HepG2 (cell line): ENCODE data around the gene PLEKHM2. TPM values are rescaled to one million over a fixed set of nuclear protein-coding genes. Genes with fewer than 3 reads are reported as not detected.
A peak's percentile ranks its signal among the peaks of the same experiment; 100 is the strongest.

Source experiments
- ATF4 ChIP-seq, 2 experiments: fragments of 450-650 bp in 1 of 2; sonication (generic) in 1 of 2; formaldehyde crosslinking; IDR thresholded peaks; 2 replicates each; pipeline versions ENCODE4 v1.5.0 to v1.8.0; 2020 to 2022; ENCODE audit warnings: mild to moderate bottlenecking in 1 of 2, missing genetic modification reagents in 1 of 2
- CREB1 ChIP-seq, 2 experiments: fragments of 450-650 bp in 1 of 2; IDR thresholded peaks; 2 replicates each; pipeline ENCODE4 v1.6.1; 2016 to 2017; ENCODE audit warnings: control low read depth in 1 of 2, mild to moderate bottlenecking in 1 of 2, missing compliant biosample characterization in 1 of 2, missing genetic modification characterization in 1 of 2
- ESRRA ChIP-seq: sonication (generic); formaldehyde crosslinking; IDR thresholded peaks from 2 replicates; pipeline ENCODE4 v1.5.1; 2020; ENCODE audit warnings: mild to moderate bottlenecking, low read depth, missing genetic modification reagents
- HDAC1 ChIP-seq: sonication (generic); formaldehyde crosslinking; IDR thresholded peaks from 2 replicates; pipeline ENCODE4 v1.5.1; 2020; ENCODE audit warnings: mild to moderate bottlenecking, missing genetic modification reagents
- KDM2A ChIP-seq: sonication (generic); formaldehyde crosslinking; IDR thresholded peaks from 2 replicates; pipeline ENCODE4 v1.4.0; 2020; ENCODE audit warnings: low read depth, missing genetic modification reagents, borderline replicate concordance
- PHF20 ChIP-seq: sonication (generic); formaldehyde crosslinking; IDR thresholded peaks from 2 replicates; pipeline ENCODE4 v1.5.0; 2020; ENCODE audit warnings: mild to moderate bottlenecking, missing genetic modification reagents
- TERF1 ChIP-seq: sonication (generic); formaldehyde crosslinking; IDR thresholded peaks from 2 replicates; pipeline ENCODE4 v1.8.0; 2022; ENCODE audit warnings: mild to moderate bottlenecking, missing genetic modification reagents, moderate library complexity
- ZFP90 ChIP-seq: sonication (generic); formaldehyde crosslinking; IDR thresholded peaks from 2 replicates; pipeline ENCODE4 v1.8.0; 2022; ENCODE audit warnings: missing genetic modification reagents, mild to moderate bottlenecking, inconsistent platforms, borderline replicate concordance
- ZMYM2 ChIP-seq: sonication (generic); formaldehyde crosslinking; IDR thresholded peaks from 2 replicates; pipeline ENCODE4 v1.8.0; 2022; ENCODE audit warnings: mild to moderate bottlenecking, missing genetic modification reagents
- ZNF101 ChIP-seq: sonication (generic); formaldehyde crosslinking; IDR thresholded peaks from 2 replicates; pipeline ENCODE4 v1.4.0; 2020; ENCODE audit warnings: mild to moderate bottlenecking, low read depth, missing genetic modification reagents, borderline replicate concordance
- ZNF138 ChIP-seq: sonication (generic); formaldehyde crosslinking; IDR thresholded peaks from 2 replicates; pipeline ENCODE4 v1.5.0; 2020; ENCODE audit warnings: mild to moderate bottlenecking, low read depth, missing genetic modification reagents
- ZNF30 ChIP-seq: sonication (generic); formaldehyde crosslinking; IDR thresholded peaks from 2 replicates; pipeline ENCODE4 v1.5.0; 2020; ENCODE audit warnings: mild to moderate bottlenecking, missing genetic modification reagents
- polyA plus RNA-seq, 8 experiments: library from polyadenylated mRNA; depleted of rRNA in 3 of 8; stranded (reverse) in 7 of 8; unstranded in 1 of 8; fragments of >200 nt; fragmentation: Illumina TruSeq in 4 of 8; extraction: Trizol in 4 of 8; gene quantifications; 2 replicates each; pipeline versions ENCODE4 v1.2.1 to v1.2.3, GENCODE V29; 2011 to 2016; ENCODE audit warnings: low read depth in 4 of 8, missing spikeins in 1 of 8, mixed read lengths in 1 of 8; ENCODE audit not compliant: insufficient read depth in 1 of 8
- total RNA-seq, 5 experiments: library from RNA; depleted of rRNA; stranded (reverse); fragments of >200 nt; fragmentation: Illumina TruSeq; extraction: Trizol; gene quantifications; 2 replicates each; pipeline ENCODE4 v1.2.3, GENCODE V29; 2016; ENCODE audit warnings: low read depth in 1 of 5
- TF ChIP-seq, protein P1 (sequence below): sonication (generic); formaldehyde crosslinking; IDR thresholded peaks from 2 replicates; pipeline ENCODE4 v1.4.0; 2020; ENCODE audit warnings: mild to moderate bottlenecking, missing genetic modification reagents
- TF ChIP-seq, protein P2 (sequence below): sonication (generic); formaldehyde crosslinking; IDR thresholded peaks from 2 replicates; pipeline ENCODE4 v1.4.0; 2020; ENCODE audit warnings: mild to moderate bottlenecking, missing genetic modification reagents
- TF ChIP-seq, protein P3 (sequence below): sonication (generic); formaldehyde crosslinking; IDR thresholded peaks from 2 replicates; pipeline ENCODE4; 2020; ENCODE audit warnings: missing genetic modification reagents, mild to moderate bottlenecking, borderline replicate concordance
- TF ChIP-seq, protein P4 (sequence below): sonication (generic); formaldehyde crosslinking; IDR thresholded peaks from 2 replicates; pipeline ENCODE4 v1.8.1; 2023; ENCODE audit warnings: mild to moderate bottlenecking, inconsistent platforms, moderate library complexity, missing genetic modification reagents, borderline replicate concordance

PLEKHM2 gene
- total and polyA plus RNA-seq, 2 of the 13 experiments (the other 11 are each of a cell fraction or from before 2014, with no cell fraction given), result 16.5 to 27.3 TPM

DNA sequence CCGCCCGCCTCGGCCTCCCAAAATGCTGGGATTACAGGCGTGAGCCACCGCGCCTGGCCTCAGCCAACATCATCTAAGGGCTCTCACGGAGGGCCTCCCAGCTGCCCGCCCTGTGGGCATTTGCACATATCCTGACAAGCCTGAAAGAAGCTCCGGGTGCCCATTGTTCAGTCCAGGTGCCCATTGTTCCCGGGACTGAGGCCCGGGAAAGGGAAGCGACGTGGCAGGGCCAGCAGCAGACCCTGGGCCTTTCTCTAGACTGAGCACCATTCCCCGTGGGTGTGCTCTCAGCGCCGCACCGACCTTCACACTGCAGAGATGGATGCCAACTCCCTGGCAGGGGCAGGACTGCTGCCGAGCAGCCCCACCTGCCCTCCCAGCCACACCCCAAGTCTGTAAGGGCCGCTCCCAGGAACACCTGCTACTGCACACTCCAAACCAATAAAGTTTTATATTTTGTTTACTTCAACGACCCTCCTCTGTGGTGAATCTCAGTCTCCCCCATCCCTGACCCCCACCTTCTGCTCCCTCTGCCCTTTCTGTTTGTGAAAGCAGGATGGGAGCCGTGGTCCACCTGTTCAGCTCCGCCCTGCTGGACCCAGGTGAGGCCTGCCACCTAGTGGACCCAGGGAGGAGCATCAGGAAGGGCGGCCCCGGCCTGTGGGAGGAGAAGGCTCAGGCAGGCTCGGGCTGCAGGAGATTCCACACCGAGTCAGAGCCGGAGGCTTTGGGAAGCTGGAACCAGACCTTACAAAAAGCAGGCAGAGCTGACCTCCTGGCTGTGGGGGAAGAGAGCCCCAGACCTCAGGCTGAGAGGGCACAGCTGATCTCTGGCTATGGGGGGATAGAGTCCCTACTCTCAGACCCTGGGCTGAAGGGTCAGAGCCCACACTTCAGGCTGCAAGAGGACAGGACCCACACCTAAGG lies 57.1 kb downstream of the PLEKHM2 start (continued):
- TF ChIP-seq, protein P1, sequence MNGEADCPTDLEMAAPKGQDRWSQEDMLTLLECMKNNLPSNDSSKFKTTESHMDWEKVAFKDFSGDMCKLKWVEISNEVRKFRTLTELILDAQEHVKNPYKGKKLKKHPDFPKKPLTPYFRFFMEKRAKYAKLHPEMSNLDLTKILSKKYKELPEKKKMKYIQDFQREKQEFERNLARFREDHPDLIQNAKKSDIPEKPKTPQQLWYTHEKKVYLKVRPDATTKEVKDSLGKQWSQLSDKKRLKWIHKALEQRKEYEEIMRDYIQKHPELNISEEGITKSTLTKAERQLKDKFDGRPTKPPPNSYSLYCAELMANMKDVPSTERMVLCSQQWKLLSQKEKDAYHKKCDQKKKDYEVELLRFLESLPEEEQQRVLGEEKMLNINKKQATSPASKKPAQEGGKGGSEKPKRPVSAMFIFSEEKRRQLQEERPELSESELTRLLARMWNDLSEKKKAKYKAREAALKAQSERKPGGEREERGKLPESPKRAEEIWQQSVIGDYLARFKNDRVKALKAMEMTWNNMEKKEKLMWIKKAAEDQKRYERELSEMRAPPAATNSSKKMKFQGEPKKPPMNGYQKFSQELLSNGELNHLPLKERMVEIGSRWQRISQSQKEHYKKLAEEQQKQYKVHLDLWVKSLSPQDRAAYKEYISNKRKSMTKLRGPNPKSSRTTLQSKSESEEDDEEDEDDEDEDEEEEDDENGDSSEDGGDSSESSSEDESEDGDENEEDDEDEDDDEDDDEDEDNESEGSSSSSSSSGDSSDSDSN (CRISPR knock-in tag), result no peak; the same call in 1 of the 2 replicates
- TF ChIP-seq, protein P2, sequence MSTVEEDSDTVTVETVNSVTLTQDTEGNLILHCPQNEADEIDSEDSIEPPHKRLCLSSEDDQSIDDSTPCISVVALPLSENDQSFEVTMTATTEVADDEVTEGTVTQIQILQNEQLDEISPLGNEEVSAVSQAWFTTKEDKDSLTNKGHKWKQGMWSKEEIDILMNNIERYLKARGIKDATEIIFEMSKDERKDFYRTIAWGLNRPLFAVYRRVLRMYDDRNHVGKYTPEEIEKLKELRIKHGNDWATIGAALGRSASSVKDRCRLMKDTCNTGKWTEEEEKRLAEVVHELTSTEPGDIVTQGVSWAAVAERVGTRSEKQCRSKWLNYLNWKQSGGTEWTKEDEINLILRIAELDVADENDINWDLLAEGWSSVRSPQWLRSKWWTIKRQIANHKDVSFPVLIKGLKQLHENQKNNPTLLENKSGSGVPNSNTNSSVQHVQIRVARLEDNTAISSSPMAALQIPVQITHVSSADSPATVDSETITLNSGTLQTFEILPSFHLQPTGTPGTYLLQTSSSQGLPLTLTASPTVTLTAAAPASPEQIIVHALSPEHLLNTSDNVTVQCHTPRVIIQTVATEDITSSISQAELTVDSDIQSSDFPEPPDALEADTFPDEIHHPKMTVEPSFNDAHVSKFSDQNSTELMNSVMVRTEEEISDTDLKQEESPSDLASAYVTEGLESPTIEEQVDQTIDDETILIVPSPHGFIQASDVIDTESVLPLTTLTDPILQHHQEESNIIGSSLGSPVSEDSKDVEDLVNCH (CRISPR knock-in tag), result no peak
- no peak for TF ChIP-seq CREB1 (IDR thresholded peaks at IDR 0.05)
- TF ChIP-seq CREB1 (CRISPR knock-in tag; IDR thresholded peaks at IDR 0.05), result no peak
- TF ChIP-seq ESRRA (CRISPR knock-in tag), result no peak
- TF ChIP-seq, protein P3, sequence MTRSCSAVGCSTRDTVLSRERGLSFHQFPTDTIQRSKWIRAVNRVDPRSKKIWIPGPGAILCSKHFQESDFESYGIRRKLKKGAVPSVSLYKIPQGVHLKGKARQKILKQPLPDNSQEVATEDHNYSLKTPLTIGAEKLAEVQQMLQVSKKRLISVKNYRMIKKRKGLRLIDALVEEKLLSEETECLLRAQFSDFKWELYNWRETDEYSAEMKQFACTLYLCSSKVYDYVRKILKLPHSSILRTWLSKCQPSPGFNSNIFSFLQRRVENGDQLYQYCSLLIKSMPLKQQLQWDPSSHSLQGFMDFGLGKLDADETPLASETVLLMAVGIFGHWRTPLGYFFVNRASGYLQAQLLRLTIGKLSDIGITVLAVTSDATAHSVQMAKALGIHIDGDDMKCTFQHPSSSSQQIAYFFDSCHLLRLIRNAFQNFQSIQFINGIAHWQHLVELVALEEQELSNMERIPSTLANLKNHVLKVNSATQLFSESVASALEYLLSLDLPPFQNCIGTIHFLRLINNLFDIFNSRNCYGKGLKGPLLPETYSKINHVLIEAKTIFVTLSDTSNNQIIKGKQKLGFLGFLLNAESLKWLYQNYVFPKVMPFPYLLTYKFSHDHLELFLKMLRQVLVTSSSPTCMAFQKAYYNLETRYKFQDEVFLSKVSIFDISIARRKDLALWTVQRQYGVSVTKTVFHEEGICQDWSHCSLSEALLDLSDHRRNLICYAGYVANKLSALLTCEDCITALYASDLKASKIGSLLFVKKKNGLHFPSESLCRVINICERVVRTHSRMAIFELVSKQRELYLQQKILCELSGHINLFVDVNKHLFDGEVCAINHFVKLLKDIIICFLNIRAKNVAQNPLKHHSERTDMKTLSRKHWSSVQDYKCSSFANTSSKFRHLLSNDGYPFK, result no peak
- no peak for TF ChIP-seq ZNF138 (CRISPR knock-in tag)
- TF ChIP-seq ZFP90 (CRISPR knock-in tag), result no peak
- no peak for TF ChIP-seq HDAC1 (CRISPR knock-in tag)
- TF ChIP-seq PHF20, result no peak
- no peak for TF ChIP-seq ATF4 (CRISPR knock-in tag; IDR thresholded peaks at IDR 0.05)
- peak; percentile 83 for TF ChIP-seq KDM2A (CRISPR knock-in tag)
- TF ChIP-seq TERF1 (CRISPR knock-in tag), result no peak
- TF ChIP-seq, protein P4, sequence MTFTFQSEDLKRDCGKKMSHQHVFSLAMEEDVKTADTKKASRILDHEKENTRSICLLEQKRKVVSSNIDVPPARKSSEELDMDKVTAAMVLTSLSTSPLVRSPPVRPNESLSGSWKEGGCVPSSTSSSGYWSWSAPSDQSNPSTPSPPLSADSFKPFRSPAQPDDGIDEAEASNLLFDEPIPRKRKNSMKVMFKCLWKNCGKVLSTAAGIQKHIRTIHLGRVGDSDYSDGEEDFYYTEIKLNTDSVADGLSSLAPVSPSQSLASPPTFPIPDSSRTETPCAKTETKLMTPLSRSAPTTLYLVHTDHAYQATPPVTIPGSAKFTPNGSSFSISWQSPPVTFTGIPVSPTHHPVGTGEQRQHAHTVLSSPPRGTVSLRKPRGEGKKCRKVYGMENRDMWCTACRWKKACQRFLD, result no peak
- TF ChIP-seq ZNF101 (CRISPR knock-in tag), result no peak
- no peak for TF ChIP-seq ZMYM2
- no peak for TF ChIP-seq ZNF30 (CRISPR knock-in tag)
